GM19395 (cell line): ENCODE measurements around the gene KREMEN1.
A peak's percentile ranks its signal among the peaks of the same experiment; 100 is the strongest.

Experiments
- ATAC-seq: cut with Tn5 transposase; IDR thresholded peaks from one replicate; pipeline ENCODE4 v1.9.1; 2021; ENCODE audit warnings: mild to moderate bottlenecking, moderate library complexity; ENCODE audit not compliant: unreplicated experiment

The KREMEN1 gene

GRCh38 chr22:29175312-29175835 is 102.5 kb downstream of the KREMEN1 start:
- no peak for ATAC-seq

GRCh38 chr22:29183971-29184848 is 111.4 kb downstream of the KREMEN1 start:
- ATAC-seq, result no peak

DNA sequence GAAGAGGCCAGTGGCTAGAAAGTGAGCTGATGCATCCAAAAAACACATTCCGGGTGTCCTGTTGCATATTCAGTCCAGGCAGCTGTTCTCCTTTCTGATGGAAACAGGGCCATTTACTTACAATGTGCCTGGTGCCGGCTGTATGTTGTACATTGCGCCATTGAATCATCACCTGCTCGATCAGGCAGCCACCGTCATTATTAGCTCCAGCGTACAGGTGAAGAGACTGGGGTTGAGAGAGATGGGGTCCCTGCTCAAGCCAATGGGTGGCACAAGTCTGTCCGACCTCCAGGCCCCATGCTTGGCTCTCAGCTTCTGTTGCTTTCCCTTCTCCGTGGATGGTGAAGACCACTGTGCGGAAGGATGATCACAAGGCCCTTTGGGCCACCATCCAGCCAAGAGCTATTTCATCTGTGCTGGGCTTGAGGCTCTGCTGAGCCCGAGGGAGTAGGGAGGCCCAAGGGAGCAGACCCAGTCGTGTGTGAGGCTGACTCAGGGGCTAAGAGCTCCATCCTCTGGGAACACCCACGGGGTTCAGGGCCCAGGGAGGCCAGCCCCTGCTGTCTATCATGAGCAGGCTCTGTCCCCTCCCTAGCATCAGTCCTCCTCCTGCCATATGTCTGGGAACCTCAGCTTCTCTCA is 112.1 kb downstream of the KREMEN1 start:
- ATAC-seq, result no peak

DNA sequence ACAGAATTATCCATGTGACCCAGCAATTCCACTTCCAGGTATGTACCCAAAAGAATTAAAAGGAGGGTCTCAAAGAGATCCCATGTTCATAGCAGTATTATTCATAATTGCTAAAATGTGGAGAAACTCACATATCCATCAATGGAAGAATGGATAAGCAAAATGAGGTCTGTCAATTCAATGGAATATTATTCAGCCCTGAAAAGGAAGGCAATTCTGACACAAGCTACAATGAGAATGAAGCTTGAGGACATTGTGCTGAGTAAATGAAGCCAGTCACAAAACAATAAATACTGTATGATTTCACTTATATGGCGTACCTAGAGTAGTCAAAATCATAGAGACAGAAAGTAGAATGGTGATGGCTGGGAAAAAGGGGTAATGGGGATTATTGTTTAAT is 113.5 kb downstream of the KREMEN1 start:
- no peak for ATAC-seq

DNA sequence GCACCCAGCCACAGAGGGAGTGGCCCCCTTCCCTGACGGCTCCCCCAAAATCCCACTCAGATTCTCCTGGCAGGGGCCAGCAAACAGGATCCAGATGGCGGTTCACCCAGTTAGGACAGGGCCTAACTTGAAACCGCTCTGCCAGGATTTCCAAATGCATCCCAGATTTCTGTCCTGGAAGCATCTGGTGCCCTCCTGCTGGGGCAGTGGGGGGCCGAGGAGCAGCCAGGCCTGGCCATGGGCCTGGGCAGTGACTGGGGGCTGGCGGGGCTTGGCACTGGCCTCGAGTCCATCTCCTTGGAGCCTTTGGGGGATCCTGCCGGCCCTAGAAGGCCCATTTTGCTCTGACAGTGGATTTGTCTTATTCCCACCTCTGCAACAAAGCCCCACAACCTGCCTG is 115.0 kb downstream of the KREMEN1 start:
- no peak for ATAC-seq

DNA sequence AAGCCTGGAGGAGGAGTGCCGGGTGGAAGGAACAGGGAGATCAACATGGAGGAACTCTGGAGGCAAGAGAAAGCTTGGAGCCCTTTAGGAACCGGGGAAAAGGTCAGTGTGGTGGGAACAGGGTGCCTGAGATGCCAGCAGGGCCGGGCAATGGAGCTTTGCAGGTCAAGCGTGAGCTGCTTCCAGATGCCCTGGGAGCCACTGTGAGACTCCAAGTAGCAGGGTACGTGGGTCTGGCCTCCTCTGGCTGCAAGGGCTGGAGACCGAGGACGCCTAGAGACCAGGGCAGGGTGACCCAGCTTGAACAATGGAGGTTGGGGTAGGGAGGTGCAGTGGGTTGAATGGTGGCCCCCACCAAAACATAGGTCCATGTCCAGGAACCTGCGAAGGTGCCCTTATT is 117.2 kb downstream of the KREMEN1 start:
- no peak for ATAC-seq

DNA sequence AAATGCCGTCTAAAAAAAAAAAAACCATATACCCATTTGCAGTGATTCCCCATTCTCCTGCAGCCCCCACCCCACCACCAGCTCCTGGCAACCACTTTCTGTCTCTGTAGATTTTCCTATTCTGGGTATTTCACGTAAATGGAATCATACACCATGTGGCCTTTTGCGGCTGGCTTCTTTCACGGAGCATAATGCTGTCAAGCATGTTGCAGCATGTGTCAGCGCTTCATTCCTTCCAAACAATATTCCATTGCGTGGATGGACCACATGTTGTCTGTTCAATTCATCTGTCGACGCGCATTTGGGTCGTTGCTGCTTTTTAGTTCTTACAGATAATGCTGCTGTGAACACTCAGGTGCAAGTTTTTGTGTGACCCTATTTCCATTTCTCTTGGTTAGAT is 118.1 kb downstream of the KREMEN1 start:
- ATAC-seq, result no peak

DNA sequence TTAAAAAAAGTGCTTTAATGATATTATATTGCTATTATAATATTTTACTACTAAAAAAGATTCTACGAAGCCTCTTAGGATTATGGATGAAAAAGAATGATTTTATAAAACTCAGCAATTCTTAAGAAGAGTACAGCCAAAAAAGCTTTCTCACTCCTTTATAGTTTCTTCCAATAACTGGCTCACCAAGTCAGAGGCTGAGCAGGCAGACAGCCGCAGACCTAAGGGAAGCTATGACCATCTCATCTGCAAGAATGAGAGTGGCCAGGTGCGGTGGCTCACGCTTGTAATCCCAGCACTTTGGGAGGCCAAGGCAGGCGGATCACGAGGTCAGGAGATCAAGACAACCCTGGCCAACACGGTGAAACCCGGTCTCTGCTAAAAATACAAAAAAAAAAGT is 120.2 kb downstream of the KREMEN1 start:
- no peak for ATAC-seq

GRCh38 chr22:29194184-29194583 is 121.3 kb downstream of the KREMEN1 start:
- no peak for ATAC-seq

- ATAC-seq, result no peak
These were observed 122.5 kb downstream of the KREMEN1 start for GRCh38 chr22:29195118-29195963.

- no peak for ATAC-seq
These were observed 123.3 kb downstream of the KREMEN1 start for GRCh38 chr22:29195964-29196666.

DNA sequence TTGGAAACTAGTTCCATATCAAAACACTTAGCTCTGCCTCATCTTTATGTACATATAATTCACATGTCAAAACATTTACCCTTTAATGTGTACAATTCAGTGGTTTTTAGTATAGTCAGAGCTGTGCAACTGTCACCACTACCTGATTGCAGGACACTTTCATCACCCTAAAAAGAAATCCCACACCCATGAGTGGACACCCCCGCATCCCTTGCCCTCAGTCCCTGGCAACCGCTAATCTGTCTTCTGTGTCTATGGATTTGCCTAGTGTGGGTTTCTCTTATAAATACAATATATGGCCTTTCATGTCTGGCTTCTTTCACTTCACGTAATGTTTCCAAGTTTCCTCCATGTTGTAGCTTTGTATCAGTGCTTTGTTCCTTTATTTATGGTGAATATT is 124.3 kb downstream of the KREMEN1 start:
- ATAC-seq, result no peak

- ATAC-seq, result no peak
These were observed 125.4 kb downstream of the KREMEN1 start for GRCh38 chr22:29198240-29198639.

GRCh38 chr22:29199702-29200400 is 127.0 kb downstream of the KREMEN1 start:
- no peak for ATAC-seq

DNA sequence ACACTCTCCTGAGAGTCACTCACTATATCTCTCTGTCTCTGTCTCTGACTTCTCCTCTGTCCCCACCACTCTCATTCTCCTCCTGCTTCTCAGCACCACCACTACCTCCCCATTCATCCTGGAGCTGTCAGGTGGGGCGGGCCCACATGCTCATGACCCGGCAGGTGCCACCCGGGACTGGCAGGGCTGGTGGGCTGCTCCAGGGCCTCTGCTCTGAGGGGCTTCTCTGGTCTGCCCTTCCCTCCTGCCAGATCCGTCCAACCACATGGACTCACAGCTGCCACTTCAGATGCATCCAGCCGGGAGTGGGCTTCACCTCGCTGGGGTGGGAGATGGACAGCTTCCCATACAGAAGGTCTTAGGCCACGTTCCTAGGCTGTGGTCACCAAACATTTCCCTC is 128.1 kb downstream of the KREMEN1 start:
- ATAC-seq, result no peak

- ATAC-seq, result no peak
These were observed 128.9 kb downstream of the KREMEN1 start for GRCh38 chr22:29201782-29202181.

- ATAC-seq, result peak; percentile 80
These were observed 129.7 kb downstream of the KREMEN1 start for GRCh38 chr22:29202212-29203192.

GRCh38 chr22:29203488-29204454 is 130.9 kb downstream of the KREMEN1 start:
- no peak for ATAC-seq
